Cerebellar nuclear complex (tissue), 1 donor: Measurements from ENCODE around the gene OPHN1.
"Not testable (repeated sequence)": the region's sequence is repeated elsewhere in the genome, so short reads cannot be mapped to it uniquely, and the experiment has no call there.

Experiments used
- DNase-seq, 2 experiments: peaks; one replicate each; lab custom pipeline; 2025; lab: John Stamatoyannopoulos, UW

The OPHN1 gene

GRCh38 chrX:68070119-68070518, 363.2 kb downstream of the OPHN1 start:
- not testable (repeated sequence) for DNase-seq

DNA sequence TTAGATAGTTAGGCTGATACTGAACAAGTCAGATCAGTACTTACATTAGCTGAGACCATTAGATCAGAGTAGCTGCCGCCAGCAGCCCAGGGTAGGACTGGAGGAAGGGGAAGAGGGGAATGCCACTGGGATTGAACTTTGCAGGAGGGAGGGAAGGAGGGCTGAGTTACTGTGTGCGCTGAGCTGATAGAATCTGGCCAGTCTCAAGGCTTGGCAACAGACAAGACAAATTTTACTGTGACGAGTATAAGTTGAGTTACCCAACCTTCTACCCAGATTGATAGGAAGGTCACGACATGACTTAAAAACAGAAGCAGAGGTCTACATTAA, 372.1 kb downstream of the OPHN1 start:
- DNase-seq: no peak

DNA sequence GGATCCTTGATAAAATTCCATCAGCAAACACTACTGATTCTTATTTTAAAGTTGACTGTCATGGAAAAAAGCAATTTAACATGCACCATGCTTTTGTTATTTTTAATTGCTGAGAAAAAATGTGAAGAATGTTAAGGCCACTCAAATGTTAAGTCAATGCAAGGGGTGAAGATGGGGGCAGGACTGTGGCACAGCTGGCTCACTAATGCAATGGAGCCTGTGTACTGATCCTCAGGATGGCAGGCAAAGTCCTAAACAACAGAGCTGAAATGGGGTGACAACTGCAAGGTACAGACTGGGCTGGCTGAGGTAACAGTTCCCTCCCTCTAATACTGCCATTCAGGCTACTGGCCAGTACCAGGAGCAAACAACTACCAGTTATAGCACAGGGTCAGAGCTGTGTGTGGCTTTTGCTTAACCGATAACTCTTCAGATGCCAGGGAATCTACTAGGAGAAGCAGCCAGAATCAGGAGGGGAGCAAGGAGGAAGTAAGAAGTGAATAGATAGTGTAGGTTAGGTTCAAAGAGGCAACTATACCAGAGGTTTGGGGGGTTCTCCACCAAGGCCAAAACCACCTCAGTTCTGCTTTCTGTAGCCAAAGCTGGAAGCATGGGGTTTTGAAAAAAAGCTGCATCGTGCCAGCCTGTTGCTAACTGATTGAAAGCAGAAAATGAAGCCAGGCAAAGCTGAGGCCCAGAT, 372.6 kb downstream of the OPHN1 start:
- no peak for DNase-seq

- no peak for DNase-seq
Observed at GRCh38 chrX:68059469-68059868, 373.8 kb downstream of the OPHN1 start.

- no peak for DNase-seq
Observed at GRCh38 chrX:68049466-68049865, 383.8 kb downstream of the OPHN1 start.

GRCh38 chrX:68048774-68049173, 384.5 kb downstream of the OPHN1 start:
- no peak for DNase-seq

GRCh38 chrX:68045008-68045577, 388.2 kb downstream of the OPHN1 start:
- no peak for DNase-seq

DNA sequence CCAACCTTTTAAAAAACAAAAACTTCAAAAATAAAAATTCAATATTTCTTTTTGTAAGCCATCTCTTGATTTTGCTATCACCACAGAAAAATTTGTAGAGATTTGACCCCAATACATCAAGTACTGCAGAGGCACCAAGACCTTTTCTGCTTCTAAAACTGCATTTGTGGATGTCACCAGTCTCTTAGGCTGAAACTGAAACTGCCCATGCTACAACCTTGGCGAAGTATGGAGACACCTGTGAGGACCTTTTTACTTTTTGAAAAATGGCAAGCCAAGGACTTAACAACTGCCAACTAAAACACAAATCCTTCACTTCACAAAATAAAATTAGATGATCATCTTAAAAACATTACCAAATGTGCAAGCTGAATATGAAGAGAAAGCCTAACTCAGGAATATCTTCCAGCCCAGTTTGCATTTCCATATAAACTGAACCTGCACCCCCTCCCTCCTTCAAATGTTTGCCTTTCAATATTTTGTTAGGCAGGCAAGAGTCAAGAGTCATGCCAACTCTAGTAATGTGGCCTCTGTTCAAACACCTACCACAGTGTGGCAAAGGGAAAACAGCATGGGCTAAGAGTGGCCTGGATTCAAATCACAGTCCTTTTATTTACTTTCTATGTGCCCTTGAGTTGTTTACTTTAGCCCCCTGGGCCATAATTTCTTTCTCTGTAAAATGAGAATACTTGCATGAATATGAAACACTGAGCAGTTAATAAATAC, 389.4 kb downstream of the OPHN1 start:
- DNase-seq: no peak

DNA sequence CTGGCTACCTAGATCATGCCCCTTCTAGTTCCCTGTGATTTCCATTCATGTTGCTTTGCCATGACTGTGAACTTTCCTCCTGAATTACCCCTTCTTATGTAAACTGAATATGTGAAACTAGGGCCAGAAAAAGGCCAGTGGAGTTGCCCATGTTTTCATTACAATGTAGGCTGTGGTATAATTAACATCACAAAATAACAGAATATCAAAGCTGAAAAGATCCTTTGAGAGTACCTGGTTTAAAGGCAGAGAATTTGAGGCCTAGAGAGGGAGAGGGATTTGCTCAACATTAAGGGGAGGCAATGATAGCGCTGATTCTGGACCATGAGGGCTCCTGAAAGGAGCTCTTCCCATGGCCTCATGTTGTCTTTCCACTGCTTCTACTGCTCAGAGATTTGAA, 392.2 kb downstream of the OPHN1 start:
- no peak for DNase-seq

DNA sequence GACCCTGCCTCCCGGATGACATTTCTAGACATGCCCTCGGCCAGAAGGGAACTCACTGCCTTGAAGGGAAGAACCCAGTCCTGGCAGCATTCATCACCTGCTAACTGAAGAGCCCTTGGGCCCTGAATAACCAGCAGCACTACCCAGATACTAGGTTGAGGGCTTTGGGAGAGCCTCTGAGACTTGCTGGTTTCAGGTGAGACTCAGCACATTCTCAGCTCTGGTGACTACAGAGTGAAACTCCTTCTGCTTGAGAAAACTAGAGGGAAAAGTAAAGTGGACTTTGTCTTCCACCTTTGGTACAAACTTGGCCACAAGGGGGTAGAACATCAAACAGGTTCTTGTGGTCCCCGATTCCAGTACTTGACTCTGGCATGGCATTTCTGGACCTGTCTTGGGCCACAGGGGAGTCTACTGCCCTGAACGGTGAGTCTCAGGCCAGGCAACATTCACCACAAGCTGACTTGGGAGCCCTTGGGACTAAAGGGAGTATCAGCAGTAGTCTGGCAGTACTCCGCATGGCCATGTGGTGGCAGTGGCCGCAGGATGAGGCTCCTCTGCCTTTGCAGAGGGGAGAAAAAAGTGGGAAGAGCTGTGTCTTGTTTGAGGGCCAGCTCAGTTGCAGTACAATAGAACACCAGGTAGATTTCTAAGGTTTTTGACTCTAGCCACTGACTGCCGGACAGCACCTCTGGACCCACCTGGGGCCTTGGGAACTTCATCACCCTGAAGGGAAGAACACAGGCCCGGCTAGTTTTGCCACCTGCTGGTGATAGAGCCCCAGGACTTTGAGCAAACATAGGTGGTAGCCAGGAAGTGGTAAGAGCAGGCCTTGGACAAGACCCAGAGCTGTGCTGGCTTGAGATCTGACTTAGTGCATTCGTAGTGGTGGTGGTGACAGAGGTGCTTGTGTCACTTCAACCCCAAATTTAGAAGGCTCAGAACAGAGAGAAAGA, 414.8 kb downstream of the OPHN1 start:
- DNase-seq: no peak

GRCh38 chrX:67998540-67998939, 434.8 kb downstream of the OPHN1 start:
- no peak for DNase-seq
